OCI-M2 (cell line): Measurements from ENCODE around the gene ERI3.

Source experiments
- DNase-seq: peaks from one replicate; lab custom pipeline; 2025; ENCODE audit not compliant: unreplicated experiment; lab: John Stamatoyannopoulos, UW

The ERI3 gene, protein sequence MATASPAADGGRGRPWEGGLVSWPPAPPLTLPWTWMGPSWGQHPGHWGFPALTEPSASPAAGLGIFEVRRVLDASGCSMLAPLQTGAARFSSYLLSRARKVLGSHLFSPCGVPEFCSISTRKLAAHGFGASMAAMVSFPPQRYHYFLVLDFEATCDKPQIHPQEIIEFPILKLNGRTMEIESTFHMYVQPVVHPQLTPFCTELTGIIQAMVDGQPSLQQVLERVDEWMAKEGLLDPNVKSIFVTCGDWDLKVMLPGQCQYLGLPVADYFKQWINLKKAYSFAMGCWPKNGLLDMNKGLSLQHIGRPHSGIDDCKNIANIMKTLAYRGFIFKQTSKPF

DNA sequence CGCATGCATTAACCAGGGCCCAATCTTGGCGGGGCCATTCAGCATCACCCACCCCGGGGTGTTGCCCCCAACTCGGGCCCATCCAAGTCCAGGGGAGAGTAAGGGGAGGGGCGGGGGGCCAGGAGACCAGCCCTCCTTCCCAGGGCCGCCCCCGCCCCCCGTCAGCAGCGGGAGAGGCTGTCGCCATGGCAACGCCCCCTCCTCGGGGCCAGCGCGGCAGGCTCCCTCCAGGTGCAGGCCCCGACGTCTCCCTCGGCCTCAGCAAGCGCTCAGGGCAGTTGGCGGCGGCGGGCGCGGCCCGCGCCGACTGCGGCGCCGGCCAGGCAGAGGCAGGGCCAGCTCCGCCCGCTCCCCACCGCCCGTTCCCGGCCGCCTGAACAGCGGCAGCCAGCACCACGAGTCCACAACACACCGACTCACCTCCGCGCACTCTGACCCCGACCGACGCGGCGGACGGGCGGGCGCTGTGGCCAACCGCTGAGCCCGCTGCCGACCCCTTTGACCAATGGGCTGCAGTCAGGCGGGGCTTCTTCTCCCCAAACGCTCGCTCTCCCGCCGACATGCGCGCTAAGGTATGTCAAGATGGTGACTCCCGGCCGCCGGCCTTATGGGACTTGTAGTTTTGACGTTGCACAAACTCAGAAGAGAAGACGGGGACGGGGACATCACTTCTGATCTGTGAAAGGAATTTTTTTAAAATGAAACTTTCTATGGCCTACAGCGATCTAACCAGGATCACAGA lies at the start of gene ERI3:
TSS of gene ERI3 (minus strand) at position 418 of the 742 bp plus-strand sequence. CDS start at position 187, 231 bp downstream.
- DNase-seq = peak; percentile 40

DNA sequence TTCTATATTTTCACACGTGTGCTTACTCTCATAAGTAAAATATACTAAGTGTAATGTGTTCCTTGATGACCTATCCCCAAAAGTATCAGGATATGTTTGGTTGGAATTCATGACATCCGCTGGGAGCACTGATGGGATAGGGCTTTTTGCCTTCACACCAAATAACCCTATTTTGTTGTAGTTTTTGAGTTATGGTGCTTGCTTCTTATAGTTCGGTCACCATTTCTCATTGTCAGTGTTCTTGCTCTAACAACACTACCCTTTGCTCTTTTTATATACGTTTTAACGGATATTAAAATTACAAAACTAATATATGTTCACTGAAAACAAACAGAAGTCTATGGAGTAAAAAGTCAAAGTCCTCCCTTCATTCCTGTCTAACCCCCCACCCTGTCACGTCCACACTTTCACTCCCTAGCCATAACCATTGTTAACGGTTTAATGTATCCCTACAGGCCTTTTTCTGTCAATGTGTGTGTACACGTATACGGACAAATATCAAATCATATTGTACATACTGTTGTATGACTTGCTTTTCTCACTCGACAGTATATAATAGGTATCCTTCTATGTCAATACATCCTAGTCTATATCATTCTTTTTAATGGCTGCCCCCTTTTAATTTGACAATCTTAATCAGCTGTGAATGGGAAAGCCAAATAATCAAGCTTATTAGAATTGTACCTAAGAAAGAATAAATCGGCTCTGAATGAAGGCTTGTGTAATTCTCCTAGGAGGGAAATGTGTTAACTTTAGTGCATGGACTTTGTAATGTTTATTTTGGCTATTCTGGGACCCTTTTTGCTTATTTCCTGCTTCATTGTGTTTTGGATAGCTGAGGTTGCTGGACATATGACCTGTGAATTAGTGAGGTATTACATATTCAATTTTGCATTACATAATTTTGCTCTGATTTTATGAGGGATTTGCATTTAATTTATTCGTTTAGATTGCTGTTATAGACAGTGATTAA lies 46.5 kb upstream of the ERI3 start:
- DNase-seq = no peak

DNA sequence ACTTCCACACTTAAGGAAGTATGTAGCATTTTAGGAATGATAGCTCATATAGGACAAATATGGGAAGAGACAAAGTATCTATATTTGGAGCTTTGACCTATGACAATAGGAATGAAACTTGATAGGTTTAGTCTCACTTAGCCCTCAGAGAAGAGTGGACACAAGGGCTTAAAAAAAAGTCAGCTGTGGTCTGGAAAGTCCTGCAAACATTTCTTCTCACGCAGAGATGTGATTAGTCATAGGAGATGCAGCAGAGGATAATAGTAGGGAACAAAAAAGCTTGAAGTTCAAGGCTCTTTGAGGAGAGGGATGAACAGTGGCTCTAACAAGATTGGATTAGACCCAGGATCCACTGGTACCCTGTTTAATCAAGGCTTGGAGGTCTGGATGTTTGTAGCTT lies 35.2 kb upstream of the ERI3 start:
- DNase-seq = no peak

DNA sequence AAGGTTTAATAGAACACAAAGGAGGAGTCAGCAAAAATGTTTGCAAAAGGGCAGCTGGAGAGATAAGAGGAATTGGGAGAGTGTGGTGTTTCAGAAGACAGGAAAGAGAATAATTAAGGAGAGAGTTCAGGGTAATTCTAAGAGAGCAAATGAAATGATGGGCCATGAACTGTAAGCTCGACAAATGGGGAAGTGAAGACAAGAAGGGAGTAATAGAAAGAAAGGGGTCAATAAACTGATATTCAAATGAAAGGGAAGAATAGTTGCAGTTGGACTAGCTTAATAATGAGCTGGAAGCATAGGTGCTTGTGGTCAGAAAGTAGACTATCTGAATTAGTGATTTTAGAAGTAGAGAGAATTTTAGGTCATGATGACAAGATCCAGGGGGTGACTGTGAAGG lies 34.4 kb upstream of the ERI3 start:
- no peak for DNase-seq

DNA sequence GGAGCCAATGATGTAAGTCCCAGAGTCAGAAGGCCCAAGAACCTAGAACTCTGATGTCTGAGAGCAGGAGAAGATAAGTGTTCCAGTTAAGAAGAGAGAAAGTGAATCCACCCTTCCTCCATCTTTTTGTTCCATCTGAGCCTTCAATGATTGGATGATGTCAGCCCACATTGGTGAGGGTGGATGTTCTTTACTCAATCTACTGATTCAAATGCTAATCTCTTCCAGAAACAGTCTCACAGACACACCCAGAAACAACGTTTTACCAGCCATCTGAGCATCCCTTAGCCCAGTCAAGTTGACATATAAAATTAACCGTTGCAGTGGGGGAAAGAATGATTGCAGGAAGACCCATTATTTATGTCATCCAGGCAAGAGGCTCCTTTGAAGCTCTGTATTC lies 33.5 kb upstream of the ERI3 start:
- no peak for DNase-seq

DNA sequence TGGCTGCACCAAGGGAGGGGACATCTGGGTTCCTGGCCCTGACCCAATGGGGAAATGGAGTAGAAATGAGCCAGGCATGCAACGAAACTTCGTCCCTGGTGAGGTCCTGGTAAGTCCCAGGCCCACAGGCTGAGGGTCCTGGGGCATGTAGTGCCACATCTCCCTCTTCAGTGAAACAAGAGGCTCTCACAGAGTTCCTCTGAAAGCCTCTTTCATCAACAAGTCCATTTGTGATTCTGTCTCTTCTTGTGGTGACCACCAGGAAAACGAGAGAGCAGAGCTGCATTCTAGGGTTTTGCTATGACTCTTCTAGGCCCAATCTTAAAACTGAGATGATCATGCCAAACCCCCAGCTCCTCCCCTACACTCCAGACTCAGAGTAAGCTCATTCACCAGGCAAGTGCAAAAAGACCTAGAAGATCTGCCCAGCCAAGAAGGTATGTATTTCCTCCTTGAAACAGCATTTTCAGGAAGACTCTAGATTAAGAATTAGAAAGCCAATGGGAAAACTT lies 25.7 kb upstream of the ERI3 start:
- no peak for DNase-seq

DNA sequence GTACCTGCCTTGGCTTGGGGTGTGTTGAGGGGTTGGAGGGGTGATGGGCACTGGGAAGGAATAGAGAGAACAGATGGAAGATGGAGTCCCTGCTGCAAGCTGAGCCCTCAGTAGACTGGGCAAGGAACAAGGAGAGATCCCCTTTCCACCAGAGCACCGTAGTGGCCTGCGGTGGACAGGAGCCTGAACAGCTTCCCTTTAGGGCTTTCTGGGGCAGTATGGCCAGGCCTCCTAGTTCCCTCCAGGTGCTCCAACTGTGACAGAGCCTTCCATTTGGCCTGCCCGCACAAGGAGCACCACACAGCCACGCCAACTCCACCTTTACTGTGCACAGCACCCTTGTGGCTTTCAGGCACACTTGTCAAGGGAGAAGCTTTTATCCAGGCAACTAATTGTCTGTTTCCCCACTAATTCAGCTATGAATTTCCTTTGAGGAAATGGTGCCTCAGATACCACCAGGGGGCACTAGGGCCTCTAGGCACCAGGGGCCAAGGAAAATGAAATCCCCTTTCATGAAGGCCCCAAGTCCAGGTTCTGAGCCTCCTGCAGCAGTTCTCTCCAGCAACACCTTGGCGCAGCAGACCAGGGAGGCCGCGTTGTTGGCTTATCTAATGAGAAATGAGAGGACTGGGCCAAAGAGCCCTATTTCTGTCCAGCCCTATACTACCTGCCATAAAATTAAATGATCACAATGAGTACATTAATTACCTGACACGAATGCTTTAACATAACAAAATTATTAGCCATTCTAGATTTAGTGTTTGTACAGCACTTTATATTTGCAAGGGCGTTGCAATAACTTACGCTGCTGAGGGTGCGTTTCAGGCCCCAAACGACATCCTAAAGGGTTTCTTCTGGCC lies 23.1 kb upstream of the ERI3 start:
- no peak for DNase-seq

DNA sequence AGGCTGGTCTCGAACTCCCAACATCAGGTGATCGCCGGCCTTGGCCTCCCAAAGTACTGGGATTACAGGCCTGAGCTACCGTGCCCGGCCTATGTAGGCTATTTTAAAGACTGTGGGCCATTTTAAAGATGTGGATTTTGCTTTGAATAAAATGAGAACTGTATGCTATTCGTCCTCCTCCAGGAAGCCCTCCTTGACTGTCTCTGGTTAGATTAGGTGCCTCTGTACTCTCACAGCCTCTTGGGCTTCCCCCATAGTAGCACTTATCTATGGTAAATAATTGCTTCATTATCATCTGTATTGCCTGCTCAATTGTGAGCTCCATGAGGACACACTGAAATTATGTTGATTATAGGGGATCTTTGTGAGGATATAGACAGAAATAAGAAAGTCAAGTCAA lies 20.5 kb upstream of the ERI3 start:
- no peak for DNase-seq

DNA sequence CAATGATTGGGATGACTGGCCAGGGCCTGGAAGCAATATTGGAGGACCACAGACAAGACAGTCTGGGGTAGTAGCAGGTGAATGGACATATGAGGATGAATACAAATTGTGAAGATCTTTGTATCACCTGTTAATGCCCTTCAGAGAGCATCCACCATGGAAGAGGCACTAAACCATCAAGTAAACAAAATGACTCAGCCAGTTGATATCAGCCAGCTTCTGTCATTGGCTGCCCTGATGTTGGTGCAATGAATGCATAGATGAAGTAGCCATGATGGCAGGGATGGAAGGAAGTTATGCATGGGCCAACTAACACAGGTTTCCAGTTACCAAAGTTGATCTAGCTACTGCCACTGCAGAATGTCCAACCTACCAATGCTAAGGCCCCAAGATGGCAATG lies 16.1 kb upstream of the ERI3 start:
- no peak for DNase-seq

DNA sequence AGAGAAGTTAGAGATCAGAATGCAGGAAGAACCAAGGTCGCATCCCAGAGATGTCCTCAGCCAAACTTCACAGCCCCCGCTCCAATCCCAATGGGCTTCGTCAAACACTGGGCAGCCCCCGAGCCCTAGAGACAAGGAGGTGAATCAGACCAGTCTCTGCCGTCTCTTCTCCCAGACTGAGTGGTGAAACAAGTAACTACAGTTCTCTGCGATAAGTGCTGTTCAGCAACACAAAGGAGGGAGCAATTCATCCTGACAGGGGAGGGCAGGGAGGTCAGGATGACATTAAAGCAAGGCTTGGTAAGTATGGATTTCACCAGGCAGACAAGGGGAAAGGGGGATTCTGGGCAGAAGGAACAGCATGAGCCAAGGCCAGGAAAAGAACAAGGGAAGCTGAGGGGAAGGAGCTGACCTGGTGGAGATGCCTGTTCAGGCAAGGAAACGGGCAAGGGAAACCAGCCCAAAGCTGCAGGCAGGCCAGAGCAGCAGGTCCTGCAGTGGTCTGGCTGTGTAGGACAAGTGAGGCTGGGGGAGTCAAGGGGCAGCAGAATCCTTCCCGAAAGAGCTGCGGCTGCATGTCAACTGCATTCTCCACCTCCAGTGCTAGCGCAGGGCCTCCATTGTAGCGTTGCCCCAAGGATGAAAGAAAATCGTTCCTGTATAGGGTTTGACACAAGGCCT lies 13.6 kb upstream of the ERI3 start:
- DNase-seq = no peak

DNA sequence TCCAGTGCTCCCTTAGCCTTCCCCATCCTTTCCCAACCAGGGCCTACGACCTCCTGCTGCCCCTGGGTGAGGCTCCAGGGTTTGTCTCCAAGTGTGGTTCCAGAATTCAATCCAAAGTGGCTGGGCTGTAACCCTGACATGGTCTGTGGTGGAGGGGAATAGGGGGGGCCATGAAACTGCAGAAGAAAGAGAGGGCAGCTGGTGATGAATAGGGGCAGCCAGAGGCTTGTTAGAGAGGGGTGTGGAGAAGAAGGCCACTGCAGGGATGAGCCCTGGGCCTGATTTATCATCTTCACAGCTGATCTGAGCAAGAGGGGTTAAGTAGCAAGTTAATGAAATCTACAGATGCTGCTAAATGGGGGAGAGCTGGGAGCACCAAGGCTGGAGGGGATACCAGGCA lies 12.9 kb upstream of the ERI3 start:
- no peak for DNase-seq

DNA sequence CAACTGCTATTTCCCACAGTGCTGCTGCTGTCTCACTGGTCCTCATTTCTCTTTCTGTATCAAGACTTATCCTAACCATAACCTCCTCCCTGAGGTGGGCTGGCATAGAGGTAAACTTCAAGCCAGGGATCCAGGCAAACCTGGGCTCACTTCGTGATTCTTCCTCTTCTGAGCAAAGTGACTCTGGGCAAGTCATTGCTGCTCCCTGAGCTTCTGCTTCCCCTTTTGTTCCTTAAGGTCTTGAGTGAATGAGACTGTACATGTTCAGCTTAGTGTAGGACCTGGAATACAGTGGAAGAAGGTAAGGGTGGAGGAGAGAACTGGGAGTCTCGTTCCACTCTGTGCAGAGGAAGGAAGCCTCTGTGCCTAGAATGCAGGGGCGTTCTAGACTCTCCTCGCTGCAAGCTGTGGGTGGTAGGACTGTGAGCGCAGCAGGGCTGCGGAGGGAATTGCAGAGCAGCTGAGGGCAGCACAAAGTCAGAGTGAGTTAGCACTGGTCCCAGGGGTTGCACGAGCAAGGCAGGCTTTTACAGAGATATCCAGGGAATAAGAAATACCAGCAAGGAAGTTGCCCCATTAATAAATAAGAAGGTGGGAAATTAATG lies 11.4 kb upstream of the ERI3 start:
- DNase-seq = no peak

DNA sequence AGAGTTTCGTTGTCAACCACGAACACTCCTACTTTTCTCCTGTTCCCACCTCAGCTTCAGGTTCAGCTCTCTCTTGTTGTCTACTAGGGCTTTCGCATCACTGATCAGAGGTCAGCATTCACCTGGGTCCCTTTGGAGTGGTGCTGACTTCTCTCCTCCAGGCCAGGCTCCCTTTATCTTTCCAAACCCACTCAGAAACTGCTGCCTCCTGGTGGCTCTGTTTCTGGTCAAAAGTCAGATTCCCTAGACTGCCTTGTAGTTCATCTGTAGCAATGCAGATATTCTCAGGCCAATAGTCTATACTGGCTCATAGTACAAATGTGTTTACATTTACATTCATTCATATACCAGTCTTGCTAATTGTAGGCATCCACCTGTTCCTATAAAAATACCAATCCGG lies 6.4 kb upstream of the ERI3 start:
- no peak for DNase-seq

DNA sequence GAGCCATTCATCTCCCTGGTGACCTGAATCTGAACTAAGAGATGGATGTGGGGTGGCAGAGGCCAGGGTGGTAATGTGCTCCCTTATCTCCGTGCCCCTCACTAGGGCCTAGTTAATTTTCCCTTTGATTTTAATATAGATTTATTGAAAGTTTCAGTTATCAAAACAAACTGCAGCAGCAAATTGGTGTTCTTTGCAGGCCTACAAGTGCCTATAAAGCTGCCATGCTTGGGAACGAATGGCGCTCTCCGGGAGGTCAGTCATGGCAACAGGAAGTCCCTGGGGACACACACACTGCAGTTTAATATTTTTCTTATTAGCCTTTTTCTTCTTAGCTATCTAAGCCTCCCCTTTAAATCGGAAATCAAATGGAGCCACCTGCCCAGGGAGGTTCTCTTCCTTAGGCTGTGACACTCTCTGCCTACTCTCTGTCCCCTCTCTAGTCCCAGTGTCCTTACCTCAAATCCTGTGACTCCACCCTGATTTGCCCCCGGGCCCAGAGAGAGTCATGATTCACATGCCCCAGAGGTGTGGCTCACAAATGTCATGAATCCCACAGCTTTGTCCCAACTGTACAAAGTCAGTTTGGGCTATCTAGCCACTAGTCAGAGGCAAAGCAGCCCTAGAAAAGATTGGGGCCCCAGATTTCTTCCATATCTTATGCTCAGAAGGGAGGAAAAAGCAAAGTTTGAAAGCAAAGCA lies 4.3 kb upstream of the ERI3 start:
- DNase-seq = no peak

DNA sequence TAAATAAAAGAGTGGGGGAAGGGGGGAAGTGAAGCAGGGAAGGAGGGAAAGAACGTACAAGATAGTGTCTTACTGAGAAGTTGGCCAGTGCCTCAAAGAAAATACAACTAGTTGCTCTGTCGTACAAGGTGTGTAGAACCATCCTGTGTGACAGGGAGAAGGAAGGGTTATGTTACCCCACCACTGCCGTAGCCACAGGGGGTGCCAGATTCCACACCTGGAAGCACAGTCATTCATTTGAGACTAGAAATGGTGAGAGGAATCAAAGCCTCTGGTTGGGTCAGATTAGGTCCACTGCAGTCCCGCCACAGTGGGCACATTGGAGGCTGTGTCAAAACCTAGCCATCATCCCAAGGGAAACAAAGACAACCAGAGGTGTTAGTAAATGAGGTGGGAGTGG lies 2.7 kb upstream of the ERI3 start:
- no peak for DNase-seq

DNA sequence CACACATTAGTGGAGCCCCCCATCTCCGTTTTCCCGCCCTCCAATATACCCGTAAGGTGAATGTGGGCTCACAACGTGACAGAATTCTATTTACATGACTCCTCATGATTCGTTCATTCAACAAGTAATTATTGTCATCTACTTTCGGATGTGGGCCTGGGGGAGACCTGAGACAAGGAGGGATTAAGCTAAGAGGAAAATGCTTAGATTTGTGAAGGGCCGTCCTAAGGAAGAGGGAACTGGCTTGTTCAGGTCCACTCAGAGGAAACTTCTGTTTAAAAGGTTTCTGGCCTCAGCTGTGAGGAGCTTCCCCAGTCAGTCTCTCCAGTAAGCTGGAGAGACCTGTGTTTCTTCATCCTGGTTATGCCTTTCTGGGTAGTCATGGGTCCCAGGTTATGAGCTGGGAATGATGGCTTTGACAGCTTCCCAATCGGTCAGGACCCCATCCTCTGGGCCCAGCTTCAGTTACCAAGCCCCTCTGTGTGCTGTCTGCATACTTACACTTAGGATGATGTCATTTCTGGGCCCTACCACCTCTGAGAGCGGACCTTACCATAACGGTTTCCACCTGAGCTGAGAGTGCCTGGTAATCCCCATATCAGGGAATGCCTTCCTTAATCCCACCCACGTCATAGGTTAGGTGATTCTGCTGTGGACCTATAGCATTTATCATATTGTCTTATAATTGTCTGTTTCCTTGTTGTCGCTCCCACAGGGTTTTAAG lies 687 bp upstream of the ERI3 start:
- DNase-seq = no peak

DNA sequence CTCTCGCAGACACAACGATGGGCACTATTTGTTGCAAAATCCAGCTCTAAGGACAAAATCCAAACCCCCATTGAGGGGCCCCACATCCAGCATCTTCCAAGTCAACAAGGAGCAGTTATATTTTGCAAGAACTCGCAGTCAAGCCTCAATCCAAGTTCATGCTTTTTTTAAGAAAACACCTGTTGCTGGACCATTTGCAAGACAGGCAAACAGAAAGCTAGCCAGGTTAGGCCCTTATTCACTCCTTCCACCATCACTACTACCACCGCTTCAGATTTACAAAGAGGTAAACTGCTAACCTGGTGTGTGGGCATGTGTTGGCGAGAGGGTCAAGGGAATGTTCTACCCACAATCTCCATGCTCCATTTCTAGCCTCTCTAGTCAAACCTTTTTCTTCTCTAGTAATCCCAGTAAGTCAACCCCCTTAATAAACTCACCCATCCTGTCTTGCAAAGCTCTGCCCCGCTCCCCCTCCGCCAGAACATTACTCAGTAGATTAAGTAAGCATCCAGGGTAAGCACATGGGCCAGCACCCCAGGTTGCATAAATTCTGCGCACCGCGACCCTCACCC lies 703 bp downstream of the ERI3 start:
- no peak for DNase-seq

DNA sequence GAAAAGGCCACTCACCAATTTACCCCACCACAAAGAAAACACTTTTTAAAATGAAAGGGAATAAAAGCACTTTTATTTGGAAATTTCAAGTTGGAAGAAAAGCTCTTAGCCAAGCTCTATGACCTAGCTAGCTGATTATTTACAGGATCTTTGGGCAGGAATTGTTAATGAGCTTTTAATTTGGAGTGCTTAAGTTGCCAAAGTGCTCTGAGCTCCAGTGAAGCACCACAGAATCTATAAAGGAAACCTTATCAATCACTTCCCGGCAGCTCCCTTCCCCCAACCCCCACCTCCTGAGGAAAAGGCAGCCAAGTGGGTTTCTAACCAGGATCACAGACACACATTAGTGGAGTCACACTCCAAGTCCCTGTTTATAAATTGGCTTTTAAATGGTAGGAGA lies 1.5 kb downstream of the ERI3 start:
- no peak for DNase-seq
